Colonic mucosa (tissue), 4 donors: ENCODE results near the gene PPP1R14C. TPM values are rescaled to one million over a fixed set of nuclear protein-coding genes. Genes with fewer than 3 reads are reported as not detected.

ENCODE experiments used
- DNase-seq: peaks from one replicate; pipeline ENCODE4 v3.0.0-alpha.2; 2020
- H3K27ac ChIP-seq: fragments of 200-600 bp; one replicate; pipeline ENCODE4 v1.8.0; 2021
- H3K27me3 ChIP-seq: fragments of 200-600 bp; one replicate; pipeline ENCODE4 v1.8.0; 2021
- H3K36me3 ChIP-seq: fragments of 200-600 bp; one replicate; pipeline ENCODE4 v1.8.0; 2021
- H3K4me1 ChIP-seq: fragments of 200-600 bp; one replicate; pipeline ENCODE4 v1.8.0; 2021; ENCODE audit warnings: mild to moderate bottlenecking
- H3K4me3 ChIP-seq: fragments of 200-600 bp; one replicate; pipeline ENCODE4 v1.8.0; 2021
- H3K9ac ChIP-seq, 2 donors: one replicate each; pipeline ENCODE4 v1.7.0; 2013; ENCODE audit warnings: control low read depth in 2 of 2, low read depth in 2 of 2, low read length in 2 of 2
- H3K9me3 ChIP-seq: fragments of 200-600 bp; one replicate; pipeline ENCODE4 v1.8.0; 2021
- intact Hi-C: fragments of 100-400 bp; cut with DNase I; formaldehyde crosslinking; loops from one replicate; pipeline ENCODE4 v1.14.1; 2022
- total RNA-seq, 2 donors: library from RNA; stranded (reverse); fragmentation: NEBNext Ultra II Directional in 1 of 2; extraction: Animal tissue kit (Norgen Biotek cat#: 25700) in 1 of 2; gene quantifications; one replicate each; pipeline ENCODE4 v1.2.1, GENCODE V29; 2021
- TF ChIP-seq, protein P1 (sequence below): fragments of 200-600 bp; IDR thresholded peaks from one replicate; pipeline ENCODE4 v1.8.0; 2022; ENCODE audit warnings: antibody characterized with exemption, mild to moderate bottlenecking
- donor health status: healthy.
- donor health status: DM: no; HTN: no; CAD: no.
- donor health status: DM: no; HTN: no; CAD: no.

The PPP1R14C gene
- total RNA-seq, 2 donors from 2014 or later: 23.7 to 27.3 TPM

DNA sequence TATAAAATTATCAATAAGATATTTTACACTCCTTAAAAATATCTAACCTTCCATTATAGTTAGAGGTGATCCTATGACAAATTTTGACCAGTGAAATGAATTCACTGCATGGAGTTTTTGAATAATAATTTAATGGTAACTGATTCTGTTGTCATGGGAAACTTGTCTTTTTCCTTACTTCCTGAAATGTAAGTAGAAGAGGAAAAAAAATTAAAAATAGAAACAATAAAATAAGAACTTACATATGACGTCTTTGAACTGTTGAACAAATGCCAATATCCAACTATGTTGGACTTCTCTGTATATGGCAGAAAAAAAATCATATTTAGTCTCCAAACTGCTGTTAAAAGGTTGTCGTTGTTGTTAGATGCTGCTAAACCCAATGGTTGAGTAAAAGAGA, 26.3 kb downstream of the PPP1R14C start:
- no peaks in the 10 kb centered on the region for H3K36me3 ChIP-seq
- H3K4me1 ChIP-seq: no peaks in the 10 kb centered on the region
- intact Hi-C loops: no loop called here
- H3K9ac ChIP-seq: no peak overlapping the region
- H3K4me3 ChIP-seq: no peak overlapping the region
- H3K27ac ChIP-seq: no peak overlapping the region
- no peaks in the 10 kb centered on the region for H3K27me3 ChIP-seq
- TF ChIP-seq, protein P1, sequence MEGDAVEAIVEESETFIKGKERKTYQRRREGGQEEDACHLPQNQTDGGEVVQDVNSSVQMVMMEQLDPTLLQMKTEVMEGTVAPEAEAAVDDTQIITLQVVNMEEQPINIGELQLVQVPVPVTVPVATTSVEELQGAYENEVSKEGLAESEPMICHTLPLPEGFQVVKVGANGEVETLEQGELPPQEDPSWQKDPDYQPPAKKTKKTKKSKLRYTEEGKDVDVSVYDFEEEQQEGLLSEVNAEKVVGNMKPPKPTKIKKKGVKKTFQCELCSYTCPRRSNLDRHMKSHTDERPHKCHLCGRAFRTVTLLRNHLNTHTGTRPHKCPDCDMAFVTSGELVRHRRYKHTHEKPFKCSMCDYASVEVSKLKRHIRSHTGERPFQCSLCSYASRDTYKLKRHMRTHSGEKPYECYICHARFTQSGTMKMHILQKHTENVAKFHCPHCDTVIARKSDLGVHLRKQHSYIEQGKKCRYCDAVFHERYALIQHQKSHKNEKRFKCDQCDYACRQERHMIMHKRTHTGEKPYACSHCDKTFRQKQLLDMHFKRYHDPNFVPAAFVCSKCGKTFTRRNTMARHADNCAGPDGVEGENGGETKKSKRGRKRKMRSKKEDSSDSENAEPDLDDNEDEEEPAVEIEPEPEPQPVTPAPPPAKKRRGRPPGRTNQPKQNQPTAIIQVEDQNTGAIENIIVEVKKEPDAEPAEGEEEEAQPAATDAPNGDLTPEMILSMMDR: no peak
- H3K9me3 ChIP-seq: no peaks in the 10 kb centered on the region
- DNase-seq: no peak

DNA sequence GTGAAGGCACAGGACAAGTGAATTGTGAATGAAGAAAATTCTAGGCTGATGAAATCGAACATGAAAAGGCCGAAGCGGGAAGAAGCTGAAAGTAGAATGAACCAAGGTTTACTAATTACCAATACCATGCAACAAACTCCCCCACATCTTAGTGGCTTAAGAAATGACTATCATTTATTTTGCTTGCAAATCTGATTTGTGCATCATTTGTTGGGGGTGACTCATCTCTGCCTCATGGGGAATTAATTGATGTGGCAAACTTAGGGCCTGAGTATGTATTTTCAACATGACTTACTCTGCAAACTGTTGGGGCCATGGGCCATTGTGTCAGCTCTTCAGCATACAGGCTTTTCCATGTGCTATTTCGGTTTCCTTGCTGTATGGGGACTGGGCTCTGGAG, 26.8 kb downstream of the PPP1R14C start:
- H3K36me3 ChIP-seq: no peaks in the 10 kb centered on the region
- DNase-seq: no peak
- H3K4me1 ChIP-seq: no peaks in the 10 kb centered on the region
- no peaks in the 10 kb centered on the region for H3K27me3 ChIP-seq
- H3K9me3 ChIP-seq: no peaks in the 10 kb centered on the region
- intact Hi-C loops: no loop called here
- H3K9ac ChIP-seq: no peak overlapping the region
- TF ChIP-seq, protein P1: no peak
- H3K4me3 ChIP-seq: no peak overlapping the region
- H3K27ac ChIP-seq: no peak overlapping the region

DNA sequence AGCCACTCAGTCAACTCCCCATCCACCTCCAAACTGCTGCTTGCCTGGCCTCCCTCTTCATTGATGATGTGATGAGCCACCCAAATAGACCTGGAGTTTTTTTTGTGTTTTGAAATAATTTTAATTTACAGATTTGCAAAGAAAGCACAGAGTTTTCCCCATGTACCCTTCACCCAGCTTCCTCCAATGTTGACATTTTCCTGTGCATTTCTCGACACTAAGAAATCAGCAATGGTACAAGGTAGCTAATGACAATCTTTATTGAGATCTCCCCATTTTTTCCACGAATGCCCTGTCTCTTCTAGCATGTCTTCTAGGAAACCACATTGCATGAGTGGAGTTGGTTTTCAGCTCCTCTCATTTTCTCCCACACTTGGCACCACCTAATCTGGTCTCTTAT, 30.1 kb downstream of the PPP1R14C start:
- DNase-seq: no peak
- Histone ChIP-seq H3K27ac (no peak overlapping the region), H3K4me1 (peaks cover 15% of the 10 kb centered on the region), H3K9ac (no peak overlapping the region), H3K36me3 (no peaks in the 10 kb centered on the region), H3K4me3 (no peak overlapping the region), H3K27me3 (no peaks in the 10 kb centered on the region), H3K9me3 (no peaks in the 10 kb centered on the region)
- TF ChIP-seq, protein P1: no peak
- intact Hi-C loops: no loop called here

DNA sequence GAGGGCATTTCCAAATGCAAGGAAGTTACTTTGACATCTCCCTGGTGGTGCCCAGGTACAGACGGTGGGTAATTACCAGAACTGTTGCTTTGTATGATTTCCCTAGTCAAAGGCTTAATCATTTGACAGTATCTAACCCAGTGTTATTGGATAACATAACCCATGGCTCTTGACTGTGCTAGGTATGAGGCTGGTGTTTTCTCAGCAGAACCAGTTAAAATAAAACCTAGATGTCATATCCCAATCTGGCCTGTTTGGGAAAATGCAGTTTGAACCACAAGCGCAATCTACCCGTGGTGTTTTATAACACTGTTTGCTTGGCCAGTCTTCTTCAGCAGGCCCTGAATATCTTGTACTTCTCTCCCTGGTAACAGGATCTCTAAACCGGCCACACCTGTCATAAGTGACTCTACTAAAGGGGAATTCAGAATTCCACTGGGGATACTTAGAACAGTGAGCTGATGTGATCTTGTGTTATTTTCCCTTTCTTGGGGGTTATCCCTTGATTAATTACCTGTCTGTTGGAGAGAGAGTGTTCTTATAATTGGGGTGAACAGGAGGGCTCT, 32.8 kb downstream of the PPP1R14C start:
- TF ChIP-seq, protein P1: no peak
- Histone ChIP-seq H3K4me1 (peaks cover 15% of the 10 kb centered on the region), H3K9me3 (no peaks in the 10 kb centered on the region), H3K4me3 (no peak overlapping the region), H3K27ac (peak overlapping the region; percentile 60), H3K9ac (peak overlapping the region in 1 of 2 donors; percentile 87), H3K27me3 (no peaks in the 10 kb centered on the region), H3K36me3 (no peaks in the 10 kb centered on the region)
- intact Hi-C loops: no loop called here
- no peak for DNase-seq

DNA sequence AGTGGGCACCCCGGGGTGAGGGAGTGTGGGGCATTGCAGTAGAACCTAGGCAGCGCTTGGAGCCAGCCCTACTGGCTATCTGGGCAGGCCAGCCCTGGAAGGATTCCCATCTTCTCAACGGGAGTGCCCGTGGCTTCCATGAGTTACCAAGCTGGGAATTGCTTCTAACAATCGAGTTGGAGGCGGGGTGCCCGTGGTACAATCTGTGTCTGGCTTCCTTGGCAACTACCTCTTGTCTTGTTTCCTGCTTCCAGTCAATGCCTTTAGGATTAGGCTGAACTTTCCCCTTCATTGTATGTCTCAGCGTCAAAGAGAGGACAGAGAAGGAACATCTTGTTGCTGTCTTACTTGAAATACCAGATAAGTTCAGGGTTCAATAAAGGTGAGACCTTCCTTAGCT, 33.3 kb downstream of the PPP1R14C start:
- peak; percentile 86 for DNase-seq
- Histone ChIP-seq H3K9ac (peak overlapping the region in 1 of 2 donors; percentile 87), H3K4me3 (no peak overlapping the region), H3K27ac (peak overlapping the region; percentile 60), H3K4me1 (peaks cover 15% of the 10 kb centered on the region), H3K36me3 (no peaks in the 10 kb centered on the region), H3K27me3 (no peaks in the 10 kb centered on the region), H3K9me3 (no peaks in the 10 kb centered on the region)
- intact Hi-C loops: no loop called here
- TF ChIP-seq, protein P1: no peak
